HepG2 (cell line): Measurements from ENCODE around the gene RNF114. TPM values are rescaled to one million over a fixed set of nuclear protein-coding genes. Genes with fewer than 3 reads are reported as not detected.

Source experiments
- ATRX ChIP-seq: sonication (generic); formaldehyde crosslinking; IDR thresholded peaks from 2 replicates; pipeline ENCODE4 v1.4.0; 2020; ENCODE audit warnings: missing genetic modification reagents, borderline replicate concordance
- CENPT ChIP-seq: sonication (generic); formaldehyde crosslinking; IDR thresholded peaks from 2 replicates; pipeline ENCODE4 v1.8.0; 2022; ENCODE audit warnings: low read depth, mild to moderate bottlenecking, moderate library complexity, missing genetic modification reagents
- HMG20A ChIP-seq: IDR thresholded peaks from 2 replicates; pipeline ENCODE4 v1.6.1; 2016; ENCODE audit warnings: borderline replicate concordance
- HOXA7 ChIP-seq: sonication (generic); formaldehyde crosslinking; IDR thresholded peaks from 2 replicates; pipeline ENCODE4 v1.8.1; 2022; ENCODE audit warnings: mild to moderate bottlenecking, missing genetic modification reagents, moderate library complexity
- MAFF ChIP-seq: IDR thresholded peaks from 2 replicates; pipeline ENCODE4 v1.6.1; 2011; ENCODE audit warnings: low read depth, low read length, improper control_type of control experiment
- MAFG ChIP-seq: sonication (generic); formaldehyde crosslinking; IDR thresholded peaks from 2 replicates; pipeline ENCODE4 v1.5.1; 2020; ENCODE audit warnings: mild to moderate bottlenecking, missing genetic modification reagents
- MXI1 ChIP-seq: IDR thresholded peaks from 3 replicates; pipeline ENCODE4 v1.6.1; 2012; ENCODE audit warnings: low read depth, low read length, inconsistent platforms, borderline replicate concordance
- NR1H2 ChIP-seq: sonication (generic); formaldehyde crosslinking; IDR thresholded peaks from 2 replicates; pipeline ENCODE4 v1.8.1; 2022; ENCODE audit warnings: low read depth, missing genetic modification reagents, borderline replicate concordance
- POLR2A ChIP-seq, 2 experiments: IDR thresholded peaks; 2 replicates each; pipeline ENCODE4 v1.6.1; 2011; ENCODE audit warnings: low read depth in 2 of 2, low read length in 2 of 2, mild to moderate bottlenecking in 1 of 2, moderate library complexity in 1 of 2; ENCODE audit not compliant: insufficient read depth in 1 of 2
- RCOR2 ChIP-seq: IDR thresholded peaks from 2 replicates; pipeline ENCODE4 v1.6.1; 2016; ENCODE audit warnings: missing biosample characterization, missing genetic modification reagents
- SALL1 ChIP-seq: sonication (generic); formaldehyde crosslinking; IDR thresholded peaks from 2 replicates; pipeline ENCODE4 v1.8.0; 2022; ENCODE audit warnings: mild to moderate bottlenecking, missing genetic modification reagents
- SCMH1 ChIP-seq: sonication (generic); formaldehyde crosslinking; IDR thresholded peaks from 2 replicates; pipeline ENCODE4 v1.9.0; 2021; ENCODE audit warnings: missing genetic modification reagents, mild to moderate bottlenecking, borderline replicate concordance
- SOX13 ChIP-seq, 3 experiments: fragments of 450-650 bp in 1 of 3; sonication (generic) in 1 of 3; formaldehyde crosslinking in 1 of 3; IDR thresholded peaks in 2 of 3; conservative IDR thresholded peaks in 1 of 3; 2 replicates each; pipeline versions ENCODE4 v1.5.0 to v1.6.1; 2016 to 2020; ENCODE audit warnings: antibody characterized with exemption in 1 of 3, mild to moderate bottlenecking in 1 of 3, missing compliant biosample characterization in 1 of 3, missing genetic modification reagents in 1 of 3, moderate library complexity in 1 of 3
- THAP11 ChIP-seq: IDR thresholded peaks from 2 replicates; pipeline ENCODE4 v1.6.1; 2016; ENCODE audit warnings: missing biosample characterization, missing genetic modification reagents
- THAP7 ChIP-seq: sonication (generic); formaldehyde crosslinking; IDR thresholded peaks from 2 replicates; pipeline ENCODE4 v1.8.1; 2023; ENCODE audit warnings: mild to moderate bottlenecking, missing genetic modification reagents
- ZBTB7B ChIP-seq: sonication (generic); formaldehyde crosslinking; IDR thresholded peaks from 2 replicates; pipeline ENCODE4 v1.4.0; 2020; ENCODE audit warnings: missing genetic modification reagents
- ZFYVE20 ChIP-seq: sonication (generic); formaldehyde crosslinking; IDR thresholded peaks from 2 replicates; pipeline ENCODE4 v1.8.0; 2023; ENCODE audit warnings: low read depth, mild to moderate bottlenecking, moderate library complexity, missing genetic modification reagents, borderline replicate concordance
- ZNF10 ChIP-seq: sonication (generic); formaldehyde crosslinking; IDR thresholded peaks from 2 replicates; pipeline ENCODE4 v1.4.0; 2020; ENCODE audit warnings: mild to moderate bottlenecking, low read depth, missing genetic modification reagents, borderline replicate concordance
- ZNF143 ChIP-seq: sonication (generic); formaldehyde crosslinking; IDR thresholded peaks from 2 replicates; pipeline ENCODE4 v1.4.0; 2020; ENCODE audit warnings: missing genetic modification reagents
- ZNF282 ChIP-seq: fragments of 450-650 bp; IDR thresholded peaks from 2 replicates; pipeline ENCODE4 v1.6.1; 2018; ENCODE audit not compliant: partially characterized antibody
- ZNF496 ChIP-seq: sonication (generic); formaldehyde crosslinking; IDR thresholded peaks from 2 replicates; pipeline ENCODE4 v1.8.1; 2023; ENCODE audit warnings: mild to moderate bottlenecking, moderate library complexity, missing genetic modification reagents; ENCODE audit not compliant: insufficient replicate concordance
- ZNF792 ChIP-seq: IDR thresholded peaks from 2 replicates; pipeline ENCODE4 v1.6.1; 2016
- ZNF816 ChIP-seq: sonication (generic); formaldehyde crosslinking; IDR thresholded peaks from 2 replicates; pipeline ENCODE4 v1.8.0; 2022; ENCODE audit warnings: missing genetic modification reagents, mild to moderate bottlenecking, borderline replicate concordance
- ZNF839 ChIP-seq: sonication (generic); formaldehyde crosslinking; IDR thresholded peaks from 2 replicates; pipeline ENCODE4 v1.4.0; 2020; ENCODE audit warnings: missing genetic modification reagents, mild to moderate bottlenecking, borderline replicate concordance
- ZNF883 ChIP-seq: sonication (generic); formaldehyde crosslinking; IDR thresholded peaks from 2 replicates; pipeline ENCODE4 v1.5.1; 2020; ENCODE audit warnings: mild to moderate bottlenecking, missing genetic modification reagents; ENCODE audit errors: not compliant biosample characterization
- ZSCAN5A ChIP-seq: sonication (generic); formaldehyde crosslinking; IDR thresholded peaks from 2 replicates; pipeline ENCODE4 v1.8.0; 2022; ENCODE audit warnings: mild to moderate bottlenecking, missing genetic modification reagents, borderline replicate concordance
- polyA plus RNA-seq, 8 experiments: library from polyadenylated mRNA; depleted of rRNA in 3 of 8; stranded (reverse) in 7 of 8; unstranded in 1 of 8; fragments of >200 nt; fragmentation: Illumina TruSeq in 4 of 8; extraction: Trizol in 4 of 8; gene quantifications; 2 replicates each; pipeline versions ENCODE4 v1.2.1 to v1.2.3, GENCODE V29; 2011 to 2016; ENCODE audit warnings: low read depth in 4 of 8, missing spikeins in 1 of 8, mixed read lengths in 1 of 8; ENCODE audit not compliant: insufficient read depth in 1 of 8
- total RNA-seq, 5 experiments: library from RNA; depleted of rRNA; stranded (reverse); fragments of >200 nt; fragmentation: Illumina TruSeq; extraction: Trizol; gene quantifications; 2 replicates each; pipeline ENCODE4 v1.2.3, GENCODE V29; 2016; ENCODE audit warnings: low read depth in 1 of 5
- TF ChIP-seq, protein P1 (sequence below): sonication (generic); formaldehyde crosslinking; IDR thresholded peaks from 2 replicates; pipeline ENCODE4 v1.9.0; 2022; ENCODE audit warnings: missing genetic modification reagents, mild to moderate bottlenecking, borderline replicate concordance

Gene RNF114
- total and polyA plus RNA-seq, 2 of the 13 experiments (the other 11 are each of a cell fraction or from before 2014, with no cell fraction given): 119 to 126 TPM

- TF ChIP-seq NR1H2 (CRISPR knock-in tag) (no peak), THAP7 (no peak), ZNF10 (CRISPR knock-in tag) (no peak), ZBTB7B (CRISPR knock-in tag) (0 out of 2 replicates have a peak, but pooled peaks have one; percentile 24), ZSCAN5A (CRISPR knock-in tag) (no peak), HMG20A (CRISPR knock-in tag) (peak; percentile 13; the same call in 1 of the 2 replicates), POLR2A (IDR thresholded peaks at IDR 0.05; ENCODE audit: insufficient read depth in 1 of 2, low read depth in 2 of 2, low read length in 2 of 2) (no peak), CENPT (no peak), ATRX (CRISPR knock-in tag) (no peak), MAFG (CRISPR knock-in tag) (no peak), RCOR2 (no peak), ZNF496 (no peak), THAP11 (CRISPR knock-in tag) (peak; percentile 33), ZNF839 (CRISPR knock-in tag) (no peak), ZNF816 (peak; percentile 78), SALL1 (CRISPR knock-in tag) (no peak), MAFF (no peak), MXI1 (no peak; the same call in 2 of the 3 replicates), ZNF792 (CRISPR knock-in tag) (peak; percentile 38; the same call in 1 of the 2 replicates), ZFYVE20 (no peak), SOX13 (IDR thresholded peaks at IDR 0.05) (no peak), SOX13 (CRISPR knock-in tag; conservative IDR thresholded peaks at IDR 0.05 in 1 of 2, IDR thresholded peaks at IDR 0.05 in 1 of 2) (peak in 1 of 2 experiments; percentile 64; a peak in 2 of 4 replicates), ZNF143 (no peak), SCMH1 (CRISPR knock-in tag) (no peak), ZNF282 (no peak), HOXA7 (CRISPR knock-in tag) (no peak), ZNF883 (CRISPR knock-in tag) (no peak)
- TF ChIP-seq, protein P1, sequence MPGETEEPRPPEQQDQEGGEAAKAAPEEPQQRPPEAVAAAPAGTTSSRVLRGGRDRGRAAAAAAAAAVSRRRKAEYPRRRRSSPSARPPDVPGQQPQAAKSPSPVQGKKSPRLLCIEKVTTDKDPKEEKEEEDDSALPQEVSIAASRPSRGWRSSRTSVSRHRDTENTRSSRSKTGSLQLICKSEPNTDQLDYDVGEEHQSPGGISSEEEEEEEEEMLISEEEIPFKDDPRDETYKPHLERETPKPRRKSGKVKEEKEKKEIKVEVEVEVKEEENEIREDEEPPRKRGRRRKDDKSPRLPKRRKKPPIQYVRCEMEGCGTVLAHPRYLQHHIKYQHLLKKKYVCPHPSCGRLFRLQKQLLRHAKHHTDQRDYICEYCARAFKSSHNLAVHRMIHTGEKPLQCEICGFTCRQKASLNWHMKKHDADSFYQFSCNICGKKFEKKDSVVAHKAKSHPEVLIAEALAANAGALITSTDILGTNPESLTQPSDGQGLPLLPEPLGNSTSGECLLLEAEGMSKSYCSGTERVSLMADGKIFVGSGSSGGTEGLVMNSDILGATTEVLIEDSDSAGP (CRISPR knock-in tag): no peak
Observed at GRCh38 chr20:49899541-49900383, 36.4 kb upstream of the RNF114 start (continued).
